Suppressor macrophage treated with lipopolysaccharide for 4 hours (primary cell): ENCODE data around the gene CD8B2.
A peak's percentile ranks its signal among the peaks of the same experiment; 100 is the strongest.
"Not testable (repeated sequence)": the region's sequence is repeated elsewhere in the genome, so short reads cannot be mapped to it uniquely, and the experiment has no call there.

ENCODE experiments used
- DNase-seq: peaks from one replicate; pipeline ENCODE4 v3.0.0-alpha.2; 2020

The CD8B2 gene

DNA sequence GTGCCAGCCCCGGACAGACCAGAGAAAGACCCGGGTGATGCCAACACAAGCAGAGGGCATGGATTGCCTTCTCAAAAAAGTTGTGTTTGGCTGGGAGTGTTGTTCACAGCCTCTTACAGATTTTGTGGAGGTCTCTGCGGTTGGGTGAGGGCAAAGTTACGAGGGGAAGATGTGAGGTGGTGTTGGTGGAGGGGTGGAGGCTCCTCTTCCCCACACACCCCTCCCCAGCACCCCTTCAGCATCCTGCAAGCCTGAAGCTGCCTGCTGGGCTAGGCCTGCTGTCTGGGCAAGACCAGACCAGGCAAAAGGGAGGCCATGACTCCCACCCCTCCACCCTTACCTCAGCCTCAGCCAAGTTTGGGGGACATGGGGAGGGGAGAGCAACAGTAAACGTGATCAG lies 26.2 kb downstream of the CD8B2 start:
- DNase-seq: not testable (repeated sequence)

- peak; percentile 29 for DNase-seq
Measured at GRCh38 chr2:106514827-106515226, 27.7 kb downstream of the CD8B2 start.

- no peak for DNase-seq
Measured at GRCh38 chr2:106516436-106516835, 29.3 kb downstream of the CD8B2 start.

GRCh38 chr2:106516864-106517263 lies 29.7 kb downstream of the CD8B2 start:
- no peak for DNase-seq

DNA sequence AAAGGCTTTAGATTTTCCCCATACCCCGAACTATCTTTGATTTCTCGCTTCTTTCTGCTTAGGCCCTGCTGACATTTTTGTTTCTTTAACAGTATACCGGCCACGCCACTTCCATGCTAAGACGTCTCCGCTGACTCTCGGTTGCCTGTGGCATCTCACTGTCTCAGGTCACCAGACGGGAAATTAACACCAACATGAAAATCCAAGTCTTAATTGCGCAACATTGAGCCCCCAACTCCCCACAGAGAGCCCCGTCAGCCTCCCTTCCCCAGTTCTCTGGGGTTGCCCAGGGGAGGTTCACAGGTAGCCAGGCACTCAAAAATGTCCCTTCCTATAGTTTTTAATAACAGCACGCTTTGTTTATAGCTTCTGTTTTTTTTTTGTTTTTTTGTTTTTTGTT lies 30.2 kb downstream of the CD8B2 start:
- DNase-seq: no peak

- no peak for DNase-seq
Measured at GRCh38 chr2:106519767-106520166, 32.6 kb downstream of the CD8B2 start.

DNA sequence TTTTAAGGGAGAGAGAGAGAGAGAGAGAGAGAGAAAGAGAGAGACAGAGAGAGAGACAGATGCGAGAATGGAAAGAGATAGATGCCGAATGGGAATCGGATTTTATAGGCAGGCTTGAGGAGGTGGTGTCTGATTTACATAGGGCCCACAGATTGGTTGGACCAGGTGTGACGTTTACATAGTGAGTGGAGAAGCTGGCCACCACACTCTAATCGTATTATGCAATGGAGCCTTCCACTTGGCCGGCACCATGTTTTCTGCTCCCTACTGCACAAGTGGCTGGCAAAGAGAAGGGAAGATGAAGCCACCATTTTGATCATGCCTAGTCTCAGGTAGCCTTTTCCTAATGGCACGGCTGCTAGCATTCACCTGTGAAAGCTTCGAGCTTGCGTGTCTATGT lies 33.9 kb downstream of the CD8B2 start:
- no peak for DNase-seq

DNA sequence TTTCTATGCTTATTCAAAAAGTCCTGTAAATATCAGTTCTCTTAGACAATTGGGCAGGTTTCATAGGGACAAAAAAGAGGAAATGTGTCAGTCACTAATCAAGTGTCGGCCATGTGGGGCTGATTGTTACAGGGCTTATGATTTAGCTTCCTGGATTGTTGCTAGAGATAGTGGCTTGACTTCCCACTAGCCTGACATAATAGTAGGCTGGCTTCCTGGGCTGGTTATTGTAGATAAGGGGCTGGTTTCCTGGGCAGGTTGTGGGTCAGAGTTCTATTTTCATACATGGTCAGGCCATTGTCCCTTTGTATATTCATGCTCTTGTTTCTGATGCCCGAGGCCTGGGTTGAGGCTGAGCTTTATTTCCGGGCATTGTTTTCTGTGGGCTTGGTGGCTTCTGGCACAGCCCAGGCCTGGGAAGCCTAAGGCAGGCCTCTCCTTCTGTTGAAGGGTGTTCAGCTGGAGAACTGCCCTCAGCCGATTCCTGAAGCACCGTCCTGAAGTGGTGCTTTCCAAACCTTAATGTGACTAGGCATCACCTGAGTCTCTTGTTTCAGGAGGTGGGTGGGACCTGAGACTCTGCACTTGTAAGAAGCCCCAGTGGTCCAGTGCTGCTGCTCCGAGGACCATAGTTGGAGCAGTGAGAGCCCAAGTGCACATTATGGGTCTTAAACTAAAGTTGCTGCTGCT lies 37.0 kb downstream of the CD8B2 start:
- DNase-seq: no peak

DNA sequence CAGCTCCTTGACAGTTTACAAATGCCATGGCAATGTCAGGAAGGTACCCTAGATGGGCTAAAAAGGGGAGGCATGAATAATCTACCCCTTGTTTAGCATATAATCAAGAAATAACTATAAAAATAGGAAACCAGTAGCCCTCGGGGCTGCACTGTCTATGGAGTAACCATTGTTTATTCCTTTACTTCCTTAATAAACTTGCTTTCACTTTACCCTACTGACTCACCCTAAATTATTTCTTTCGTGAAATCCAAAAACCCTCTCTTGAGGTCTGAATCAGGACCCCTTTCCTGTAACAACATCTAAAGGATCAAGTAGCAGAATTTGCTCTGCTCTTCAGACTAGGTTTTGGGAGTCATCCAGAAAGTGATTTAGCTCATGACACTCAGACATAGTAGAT lies 43.7 kb downstream of the CD8B2 start:
- DNase-seq: peak; percentile 39

DNA sequence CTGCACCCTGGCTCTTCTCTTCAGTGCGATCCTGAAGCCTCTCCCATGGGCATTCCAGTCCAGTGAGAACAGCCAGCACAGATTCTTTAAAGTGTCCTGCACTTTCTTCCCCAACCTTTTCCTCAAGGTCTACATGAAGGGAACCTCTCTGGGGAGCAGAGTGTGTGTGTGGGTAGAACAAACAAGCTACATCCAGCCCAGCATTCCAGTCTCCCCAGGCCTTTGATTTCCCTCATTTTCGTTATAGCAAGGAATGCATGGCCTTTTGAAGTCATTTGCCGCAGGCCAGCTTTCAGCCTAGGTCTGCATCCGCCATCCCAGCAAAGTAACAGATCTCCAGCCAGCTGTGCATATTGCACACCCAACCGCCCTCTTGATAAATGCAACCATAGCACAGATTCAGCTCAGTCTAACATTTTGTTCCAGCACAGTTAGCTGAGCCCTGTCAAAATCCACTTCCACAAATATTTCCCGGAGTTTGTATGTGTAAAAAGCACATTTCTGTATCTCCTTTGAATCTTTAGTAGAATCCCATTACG lies 44.6 kb downstream of the CD8B2 start:
- DNase-seq: no peak

DNA sequence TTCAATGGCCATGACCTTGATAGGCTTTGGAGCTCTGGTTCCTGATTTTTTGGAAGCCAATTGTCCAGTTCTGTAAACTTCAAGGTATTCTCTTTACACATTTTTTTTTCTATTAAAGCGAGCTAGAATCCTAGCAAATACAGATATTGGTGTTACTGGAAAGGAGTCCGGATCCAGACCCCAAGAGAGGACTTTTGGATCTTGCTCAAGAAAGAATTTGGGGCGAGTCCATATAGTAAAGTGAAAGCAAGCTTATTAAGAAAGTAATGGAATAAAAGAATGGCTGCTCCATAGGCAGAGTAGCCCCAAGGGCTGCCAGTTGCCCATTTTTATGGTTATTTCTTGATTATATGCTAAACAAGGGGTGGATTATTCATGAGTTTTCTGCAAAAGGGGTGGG lies 45.1 kb downstream of the CD8B2 start:
- no peak for DNase-seq

- no peak for DNase-seq
Measured at GRCh38 chr2:106534471-106534870, 47.3 kb downstream of the CD8B2 start.

DNA sequence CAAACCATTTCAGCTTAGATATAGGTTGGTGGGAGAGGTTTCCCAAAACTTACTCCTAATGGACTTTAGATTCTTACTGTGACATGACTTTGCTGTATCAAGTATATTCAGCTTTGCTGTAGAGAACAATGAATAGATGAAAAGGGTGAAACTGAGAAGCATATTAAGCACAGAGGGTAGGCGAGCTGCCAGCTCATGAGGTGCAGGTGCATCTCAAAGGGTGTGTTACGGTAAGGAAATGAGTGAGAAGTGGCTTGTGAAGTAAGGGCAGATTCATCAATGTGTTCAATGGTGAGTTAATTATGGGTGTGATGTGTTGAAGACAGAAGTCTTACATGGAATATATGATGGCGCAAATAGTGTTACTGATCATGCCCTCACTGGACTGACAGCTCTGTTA lies 49.3 kb downstream of the CD8B2 start:
- no peak for DNase-seq

DNA sequence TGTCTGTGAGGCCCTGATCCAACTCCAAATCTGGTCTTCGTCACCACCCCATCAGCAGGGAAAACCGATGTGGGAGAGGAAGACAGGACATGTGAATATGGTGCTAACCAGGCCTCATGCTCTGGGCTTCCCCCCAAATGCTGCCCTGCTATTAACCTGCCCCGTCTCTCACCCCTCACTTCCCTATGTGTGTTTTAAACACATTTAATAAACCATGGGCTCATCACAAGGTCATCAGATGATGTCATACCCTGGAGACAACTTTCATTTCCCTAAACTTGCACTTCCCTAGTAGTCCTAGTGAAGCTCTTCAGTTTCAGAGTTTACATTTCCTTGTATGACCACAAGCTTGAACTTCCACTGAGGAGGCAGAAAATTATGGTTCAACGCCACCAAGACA lies 49.9 kb downstream of the CD8B2 start:
- peak; percentile 96 for DNase-seq

DNA sequence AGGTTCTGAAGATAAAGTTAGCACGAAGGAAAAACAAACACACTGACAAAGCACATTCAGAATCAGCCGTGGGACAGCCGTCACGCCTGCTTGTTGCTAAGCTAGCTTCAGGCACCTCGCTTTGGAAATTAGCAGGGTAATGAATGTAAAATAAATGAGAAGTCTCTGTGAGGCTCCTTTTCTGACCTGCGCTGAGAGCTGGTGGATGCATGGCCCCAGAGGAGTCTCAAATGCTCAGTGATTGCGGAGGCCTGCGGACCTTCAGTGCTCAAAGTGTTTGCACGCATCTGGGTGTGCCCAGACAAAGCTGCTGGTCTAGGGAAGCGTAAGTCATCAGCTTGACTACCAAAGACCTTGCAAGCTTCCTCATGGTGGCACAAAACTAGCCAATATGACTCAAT lies 50.6 kb downstream of the CD8B2 start:
- DNase-seq: peak; percentile 73

DNA sequence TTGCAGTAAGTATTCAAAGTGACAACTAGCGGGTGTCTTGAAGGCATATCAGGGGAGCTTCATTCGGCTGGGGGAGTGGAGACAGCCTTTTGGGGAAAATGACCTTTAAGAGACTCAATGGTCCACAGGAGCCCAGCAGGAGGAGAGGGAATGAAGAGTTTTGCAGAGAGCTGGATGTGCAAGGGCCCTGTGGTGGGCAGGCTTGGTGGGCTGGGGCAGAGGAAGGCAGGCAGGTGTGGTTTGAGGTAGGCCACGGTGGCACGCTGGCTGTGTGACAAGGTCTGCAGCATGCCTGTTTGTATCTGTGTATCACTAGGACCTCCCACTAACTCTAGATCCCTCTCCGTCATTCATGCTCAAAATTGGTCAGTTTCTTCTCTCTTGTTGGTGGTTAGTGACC lies 53.7 kb downstream of the CD8B2 start:
- no peak for DNase-seq

GRCh38 chr2:106541333-106541732 lies 54.2 kb downstream of the CD8B2 start:
- DNase-seq: no peak

DNA sequence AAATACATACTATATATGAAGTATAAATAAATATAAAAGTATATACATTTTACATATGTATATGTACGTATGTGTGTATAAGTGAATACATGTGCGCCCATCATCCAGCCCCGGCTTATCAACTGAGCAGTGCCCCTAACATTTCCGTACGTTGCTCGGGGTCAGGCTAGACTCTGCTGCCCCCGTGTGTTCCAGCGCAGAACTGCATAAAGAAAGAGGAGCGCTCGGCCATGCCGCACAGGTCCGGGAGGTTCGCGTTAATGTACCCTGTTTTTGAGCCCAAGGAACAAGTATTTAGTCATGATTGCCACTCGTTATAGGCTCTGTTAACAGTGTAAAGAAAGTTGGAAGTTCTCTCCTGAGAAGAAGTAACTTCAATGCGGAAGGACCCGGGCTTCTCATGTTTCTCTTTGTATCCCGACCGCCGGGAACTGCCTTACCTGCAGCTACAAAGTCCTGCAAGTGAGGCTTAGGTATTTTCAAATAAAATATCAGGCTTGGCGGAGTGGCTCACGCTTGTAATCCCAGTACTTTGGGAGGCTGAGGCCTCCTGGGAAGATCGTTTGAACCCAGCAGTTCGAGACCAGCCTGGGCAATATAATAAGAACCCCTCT lies 55.7 kb downstream of the CD8B2 start:
- peak; percentile 82 for DNase-seq

DNA sequence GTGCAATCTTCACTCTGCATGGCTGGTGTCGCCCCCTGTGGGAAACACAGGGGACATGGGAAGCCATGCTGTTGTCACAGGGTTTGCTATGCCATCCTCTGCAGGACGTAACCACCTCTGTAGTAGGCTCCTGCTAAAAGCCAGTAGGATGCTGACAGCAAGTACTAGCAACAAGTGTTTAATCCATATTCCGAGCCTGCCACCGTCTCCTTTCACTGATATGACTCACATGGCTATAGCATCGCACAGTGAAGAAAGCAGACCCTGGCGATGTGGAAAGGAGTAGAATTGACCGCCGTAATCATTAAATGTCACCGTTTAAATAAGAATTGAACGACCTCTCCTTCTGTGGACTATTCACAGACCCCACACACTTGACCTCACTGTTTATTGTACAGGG lies 57.8 kb downstream of the CD8B2 start:
- DNase-seq: no peak

DNA sequence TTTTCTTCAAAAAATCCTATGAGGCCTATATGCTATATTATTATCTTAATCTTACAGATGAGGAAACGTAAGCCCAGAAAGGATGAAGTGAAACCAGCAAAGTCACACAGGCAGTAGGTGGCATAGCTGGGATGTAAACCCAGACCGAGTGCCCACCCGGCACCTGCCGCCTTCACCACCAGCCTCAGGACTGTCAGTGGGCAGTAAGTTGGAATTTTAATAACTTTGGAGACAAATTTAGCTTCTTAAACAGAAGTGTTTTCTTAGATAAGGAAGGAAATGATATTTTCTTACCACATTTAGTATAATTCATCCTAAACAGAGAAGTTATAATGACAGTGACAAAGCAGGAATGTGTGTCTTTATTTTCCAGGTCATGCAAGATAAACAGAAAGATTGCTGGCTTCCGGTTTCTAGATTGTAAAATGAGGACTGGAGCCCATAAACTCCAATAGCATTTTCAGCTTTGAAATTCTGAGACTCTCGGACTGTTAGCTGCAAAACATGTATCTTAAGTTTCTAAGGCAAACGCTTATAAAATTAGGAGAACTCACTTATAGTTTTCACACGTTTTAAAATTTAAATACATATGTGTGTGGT lies 59.3 kb downstream of the CD8B2 start:
- peak; percentile 21 for DNase-seq

DNA sequence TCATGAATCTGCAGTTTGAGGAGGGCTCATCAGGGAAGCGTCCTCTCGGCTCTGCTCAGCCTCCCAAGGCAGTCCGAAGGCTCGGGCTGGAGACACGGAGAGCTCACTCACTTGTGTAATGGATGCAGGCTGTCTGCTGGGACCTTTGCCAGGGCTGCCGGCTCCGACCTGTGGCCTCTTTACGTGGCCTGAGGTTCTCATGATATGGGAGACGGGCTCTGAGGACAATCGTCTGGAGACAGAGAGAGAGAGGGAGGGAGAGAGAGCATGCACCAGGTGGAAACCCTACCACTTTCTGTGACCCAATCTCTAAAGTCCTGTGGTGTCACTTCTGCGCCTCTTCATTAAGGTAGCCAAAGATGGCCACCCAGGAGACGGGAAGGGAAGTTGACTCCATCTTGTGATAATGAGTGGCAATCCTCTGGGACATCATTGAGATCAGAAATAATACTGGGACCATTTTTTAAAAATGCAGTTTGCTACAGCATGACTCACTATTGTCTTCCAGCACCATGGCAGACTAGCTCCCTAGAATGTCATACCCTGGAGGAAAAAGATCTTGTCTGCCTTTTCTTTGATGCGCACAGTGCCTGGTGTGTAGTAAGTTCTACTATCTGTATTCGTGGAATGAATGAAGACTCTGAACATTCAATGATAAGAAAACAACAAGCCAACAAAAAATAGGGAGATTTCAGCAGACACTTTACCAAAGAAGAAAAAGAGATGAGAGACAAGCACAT lies 60.2 kb downstream of the CD8B2 start:
- DNase-seq: no peak

DNA sequence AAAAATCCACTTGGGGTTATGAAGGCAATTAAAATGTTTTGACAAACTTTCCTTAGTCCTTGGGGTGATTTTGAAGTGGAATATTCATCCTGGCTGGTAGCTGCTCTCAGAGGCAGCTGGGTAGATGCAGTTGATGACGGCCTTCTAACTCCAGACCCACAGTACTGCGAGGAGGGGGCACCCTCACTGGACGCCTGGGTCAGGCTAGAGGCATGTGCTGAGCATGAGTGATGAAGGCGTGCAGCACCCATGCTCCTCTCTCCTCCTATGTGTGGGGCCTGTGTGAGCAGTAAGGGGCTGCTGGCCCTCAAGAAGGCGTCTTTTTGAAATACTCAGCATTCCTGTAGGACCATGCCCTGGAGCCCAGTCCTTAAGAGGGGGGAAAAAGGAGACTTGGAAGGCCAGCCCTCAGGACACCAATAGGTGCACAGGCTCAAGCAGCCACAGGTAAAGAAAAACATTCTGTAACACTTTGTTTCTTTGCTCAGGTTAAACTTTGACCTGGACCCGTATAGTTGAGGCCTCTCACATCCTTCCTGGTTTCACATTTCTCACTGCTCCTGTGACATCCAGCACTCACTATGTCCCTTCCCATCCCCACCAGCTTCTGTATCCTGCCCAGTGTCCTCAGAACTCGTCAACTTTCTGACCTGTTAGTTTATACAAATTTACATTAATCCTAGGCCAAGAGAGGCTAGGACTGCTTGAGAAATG lies 64.4 kb downstream of the CD8B2 start:
- no peak for DNase-seq

GRCh38 chr2:106552921-106553320 lies 65.8 kb downstream of the CD8B2 start:
- peak; percentile 42 for DNase-seq
